ENCODE measurements around the gene HTRA1.

Gene HTRA1

DNA sequence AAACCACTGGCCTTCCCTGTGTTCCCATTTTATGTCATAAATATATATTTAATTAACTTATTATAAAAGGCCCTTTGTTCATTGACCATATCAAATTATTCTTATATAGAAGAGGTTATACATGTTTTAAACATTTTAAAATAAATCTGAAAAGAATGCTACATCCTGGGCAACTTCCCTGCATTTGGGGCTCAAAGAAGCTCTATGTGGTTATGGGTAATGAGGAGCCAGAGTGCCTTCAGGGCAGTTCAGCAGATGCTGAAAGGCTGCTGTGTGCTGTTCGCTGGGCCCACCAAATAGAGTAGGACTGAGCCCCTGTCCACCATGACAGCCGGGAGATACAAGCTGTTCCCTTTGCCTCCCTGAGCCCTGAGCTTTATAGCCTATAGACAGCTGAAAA, 35.9 kb downstream of the HTRA1 start:
- DNase-seq, result no peak

DNA sequence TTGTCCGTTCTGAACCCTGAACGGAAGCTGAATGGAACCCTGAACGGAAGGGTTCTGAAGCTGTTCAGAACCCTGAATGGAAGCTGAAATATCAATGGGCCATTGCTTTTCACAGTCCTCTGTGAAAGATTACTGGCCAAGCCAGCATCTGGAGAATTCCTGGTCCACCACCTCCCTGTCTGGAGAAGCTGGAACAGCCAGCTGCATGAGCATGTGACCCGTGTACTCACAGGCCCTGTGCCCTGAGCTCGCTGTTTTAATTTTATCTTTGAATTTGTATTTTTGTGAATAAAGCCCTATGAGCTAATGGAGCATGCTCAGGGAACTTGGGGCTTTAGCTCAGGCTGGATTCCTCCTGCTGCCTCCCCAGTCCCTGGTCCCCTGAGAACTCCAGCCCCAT, 37.2 kb downstream of the HTRA1 start:
- DNase-seq, result no peak

DNA sequence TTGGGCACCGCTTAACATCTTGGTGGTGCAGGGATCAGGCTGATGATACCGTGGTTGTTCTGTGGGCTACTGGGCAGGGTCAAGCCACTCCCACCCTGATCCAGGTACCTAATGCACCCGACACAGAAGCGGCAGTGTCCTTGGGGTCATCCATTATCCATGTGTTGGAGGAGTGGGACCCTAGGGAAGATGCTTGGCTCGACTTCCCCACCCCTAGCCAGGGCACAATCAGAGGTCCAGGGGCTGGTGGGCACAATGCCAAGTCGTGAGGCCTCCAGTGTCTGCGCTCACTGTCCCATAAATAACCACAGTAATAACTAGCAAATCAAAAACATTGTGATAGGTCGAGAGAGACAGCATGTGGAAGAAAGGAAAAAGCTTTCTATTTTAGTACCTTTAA, 37.7 kb downstream of the HTRA1 start:
- DNase-seq, result no peak

DNA sequence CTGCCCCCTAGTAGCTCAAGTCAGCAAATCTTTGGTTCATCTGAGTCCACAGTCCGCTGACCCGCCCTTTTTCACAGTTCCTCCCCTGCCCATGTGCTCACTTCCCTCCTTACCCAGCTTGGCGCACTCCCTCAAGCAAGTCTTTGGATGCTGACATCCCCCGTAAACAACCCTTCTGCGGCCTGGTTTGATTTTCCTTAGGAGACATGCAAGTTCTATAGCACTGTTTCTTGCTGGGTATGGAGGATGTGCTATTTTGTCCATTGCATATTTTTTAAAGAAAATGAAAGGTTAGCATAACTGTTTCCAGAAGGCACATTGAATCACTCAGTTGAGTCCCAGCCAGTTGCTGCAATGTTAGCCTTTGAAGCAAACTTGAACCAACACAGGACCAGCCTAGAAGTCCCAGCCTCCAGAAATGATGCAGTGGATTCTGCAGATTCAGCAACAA, 38.2 kb downstream of the HTRA1 start:
- DNase-seq, result no peak

DNA sequence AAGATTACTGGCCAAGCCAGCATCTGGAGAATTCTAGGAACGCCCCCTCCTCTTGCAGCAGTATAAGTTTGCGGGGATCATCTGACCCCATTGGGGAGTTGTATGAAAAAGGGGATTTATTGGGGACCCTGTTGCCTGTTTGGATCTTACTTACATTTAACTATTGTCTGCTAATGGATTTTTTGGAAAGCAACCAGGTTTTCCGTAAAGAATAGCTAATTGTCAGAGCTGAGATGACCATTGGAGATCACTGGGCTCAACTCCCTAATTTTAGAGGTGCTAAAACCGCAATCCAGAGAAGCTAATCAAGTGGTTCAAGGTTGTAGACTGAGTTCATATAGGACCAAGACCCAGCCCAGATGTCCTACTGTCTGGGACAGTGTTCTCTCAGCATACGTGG, 38.8 kb downstream of the HTRA1 start:
- DNase-seq, result no peak

DNA sequence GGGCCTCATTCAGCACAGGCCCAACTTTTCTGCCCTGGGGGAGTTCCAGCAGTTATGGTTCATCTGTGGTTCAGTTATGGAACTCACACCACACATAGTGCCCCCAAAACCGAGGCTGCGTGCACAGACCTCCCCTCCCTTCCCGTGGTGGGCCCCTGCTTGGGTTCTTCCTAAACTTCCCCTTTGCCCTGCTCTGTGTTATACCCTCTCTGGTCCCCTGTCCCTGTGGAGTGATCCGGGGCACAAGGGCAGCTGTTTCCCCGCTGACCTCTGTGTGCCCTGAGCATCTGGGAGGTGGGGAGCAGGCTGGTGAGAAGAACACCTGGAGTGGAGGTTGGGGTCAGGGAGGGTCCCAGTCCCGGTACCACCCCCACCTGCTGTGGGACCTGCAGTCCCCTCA, 39.4 kb downstream of the HTRA1 start:
- no peak for DNase-seq

DNA sequence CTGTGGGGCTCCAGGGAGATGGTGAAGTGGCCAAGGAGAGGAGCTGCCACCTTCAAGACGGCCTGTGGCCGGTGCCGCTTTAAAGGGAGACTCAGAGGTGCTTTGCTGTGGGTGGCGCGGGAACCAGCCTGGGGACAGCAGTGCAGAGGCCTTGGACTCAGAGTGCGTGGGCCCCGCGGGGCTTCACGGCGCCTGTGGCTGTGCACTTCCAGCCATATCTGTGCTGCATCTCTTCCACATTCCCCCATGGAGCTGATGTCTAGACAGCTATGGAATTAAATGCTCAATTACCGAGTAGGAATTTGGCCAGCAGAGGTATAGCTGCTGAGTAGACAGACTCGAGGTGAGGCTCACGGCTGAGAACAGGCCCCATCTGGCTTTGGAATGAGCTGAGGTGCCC, 41.7 kb downstream of the HTRA1 start:
- DNase-seq, result no peak

DNA sequence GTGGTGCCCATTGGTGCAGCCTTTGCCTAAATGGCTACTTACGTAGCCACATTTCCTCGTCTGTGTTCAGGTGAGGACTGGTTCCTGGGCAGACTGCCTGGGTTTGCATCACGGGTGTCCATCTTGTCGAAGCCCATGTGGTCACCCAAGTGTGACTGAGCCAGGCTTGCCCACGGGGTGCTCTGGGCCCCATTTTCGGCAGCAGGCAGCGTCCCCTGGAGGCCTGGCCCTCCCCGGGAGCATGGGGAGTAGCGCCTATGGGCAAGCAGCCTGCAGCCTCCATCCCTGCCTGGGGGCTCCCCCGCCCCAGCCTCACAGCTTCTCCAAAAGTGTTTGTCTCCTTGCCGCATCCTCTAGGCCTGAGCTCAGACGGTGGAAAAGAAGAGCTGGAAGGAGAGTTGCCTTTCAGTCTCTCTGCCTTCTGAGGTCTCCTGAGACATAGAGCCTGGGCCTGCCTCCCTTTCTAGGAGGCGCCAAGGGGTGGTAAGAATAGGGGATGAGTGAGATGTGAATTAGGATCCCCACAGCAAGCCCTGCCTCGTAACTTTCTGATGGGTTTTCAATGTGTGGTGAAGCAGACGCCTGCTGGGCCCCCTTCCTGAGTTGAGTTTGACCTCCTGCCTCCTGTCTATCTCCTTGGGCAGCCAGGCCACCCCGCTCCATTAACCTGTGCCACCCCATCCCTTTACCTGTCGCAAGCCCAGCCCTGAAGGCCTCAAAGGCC, 42.7 kb downstream of the HTRA1 start:
- DNase-seq, result no peak

DNA sequence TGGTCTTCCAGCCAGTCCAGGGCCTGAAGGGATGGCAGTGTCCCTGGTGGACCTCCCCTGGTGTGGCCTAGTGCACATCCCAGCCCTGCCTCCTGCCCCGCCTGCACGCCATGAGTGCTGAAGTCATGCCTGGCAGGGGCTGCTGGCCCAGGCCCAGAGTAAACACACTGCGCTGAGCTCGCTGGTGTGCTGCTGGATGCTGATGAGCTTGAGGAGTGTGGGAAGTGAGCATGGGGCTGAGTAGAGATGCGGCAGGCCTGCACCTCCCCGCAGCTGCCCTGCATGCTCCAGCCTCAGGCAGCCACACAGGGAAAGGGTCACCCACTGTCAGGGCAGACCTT, 43.2 kb downstream of the HTRA1 start:
- DNase-seq, result peak; percentile 79

DNA sequence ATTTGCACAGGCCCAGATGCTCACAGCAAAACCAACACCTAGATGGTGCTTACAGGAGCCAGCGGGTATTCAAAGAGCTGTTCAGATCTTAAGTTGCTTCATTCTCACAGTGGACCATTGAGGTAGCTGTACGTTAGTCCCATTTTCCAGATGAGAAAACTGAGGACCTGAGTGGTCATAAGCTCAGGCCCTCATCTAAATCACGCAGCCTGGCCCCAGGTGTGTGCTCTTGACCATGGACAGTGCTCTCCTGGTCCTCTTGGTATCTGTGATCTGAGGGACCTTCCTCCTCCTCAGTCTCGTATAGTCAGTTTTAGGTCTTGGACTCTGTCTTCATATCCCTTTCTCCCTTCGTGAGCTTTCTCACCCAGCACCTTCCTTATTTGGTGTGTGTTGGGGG, 43.7 kb downstream of the HTRA1 start:
- DNase-seq, result no peak

DNA sequence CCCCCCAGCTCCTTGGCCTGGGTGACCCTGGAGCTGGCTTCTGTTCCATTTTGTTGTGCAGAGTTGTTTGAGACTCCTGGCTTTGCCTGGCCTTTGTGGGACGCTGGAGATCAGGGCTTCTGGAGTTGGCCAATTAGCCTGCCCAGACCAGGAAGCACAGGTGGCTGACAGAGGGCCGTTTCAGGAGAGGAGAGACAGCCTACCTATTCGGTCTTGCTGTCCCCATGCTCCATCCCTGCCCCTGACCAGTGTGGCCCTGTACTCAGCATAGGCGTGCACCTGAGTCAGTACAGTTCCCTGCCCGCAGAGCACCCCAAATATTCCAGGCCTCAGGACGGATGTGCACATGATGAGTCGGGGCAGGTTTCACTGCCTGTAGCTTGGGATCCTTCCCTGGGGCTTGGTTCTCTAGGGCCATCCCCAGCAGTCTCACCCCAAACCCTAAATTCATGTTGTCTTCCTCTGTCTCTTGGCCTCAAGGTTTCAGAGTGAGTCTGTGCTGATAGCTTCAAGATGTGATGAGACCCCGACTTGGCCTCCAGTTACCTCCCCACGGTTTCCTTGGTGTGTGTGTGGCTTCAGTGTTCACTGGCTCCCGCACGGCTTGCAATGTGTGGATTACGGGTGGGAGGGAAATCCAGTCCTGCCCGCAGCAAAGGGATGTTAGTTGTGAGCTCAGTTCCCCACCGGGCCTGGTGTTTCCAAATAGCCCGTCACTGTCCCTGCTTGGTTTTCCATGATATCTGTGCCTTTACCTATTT, 44.7 kb downstream of the HTRA1 start:
- no peak for DNase-seq

DNA sequence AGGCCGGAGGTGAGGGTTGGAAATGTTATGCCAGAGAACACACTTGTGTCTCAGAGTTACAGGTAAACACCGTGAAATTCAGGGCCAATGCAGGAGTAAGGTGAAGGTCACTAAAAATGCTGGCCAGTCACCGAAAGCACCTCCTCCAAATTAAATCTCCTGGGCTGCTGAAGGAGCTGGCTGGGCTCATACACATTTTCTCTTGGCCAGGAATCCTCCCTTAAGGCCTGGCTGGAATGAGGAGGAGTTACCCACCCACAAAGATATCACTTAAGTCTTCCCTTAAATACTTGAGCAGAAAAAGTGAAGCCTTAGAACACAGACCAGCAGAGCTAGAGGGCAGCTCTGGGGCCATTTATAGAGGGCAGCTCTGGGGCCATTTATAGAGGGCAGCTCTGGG, 46.3 kb downstream of the HTRA1 start:
- peak; percentile 72 for DNase-seq

DNA sequence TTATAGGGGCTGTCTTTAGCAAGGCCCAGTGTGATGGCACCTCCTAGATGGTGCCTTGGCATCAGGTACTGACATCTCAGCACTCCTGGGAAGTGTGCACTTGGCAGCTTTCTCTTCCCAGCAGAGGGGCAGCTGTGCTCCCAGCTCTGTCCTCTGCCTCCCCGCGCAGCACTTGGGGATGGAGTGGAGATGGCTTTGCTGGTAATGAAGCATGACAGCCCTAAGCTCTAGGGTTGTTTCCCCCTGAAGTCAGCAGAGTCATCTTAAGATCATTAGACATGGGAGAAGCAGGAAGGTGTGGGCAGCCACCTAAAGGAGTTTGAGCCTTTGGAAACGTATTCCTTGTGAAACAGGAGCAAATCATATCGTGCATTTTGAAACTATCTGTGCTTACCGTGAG, 46.7 kb downstream of the HTRA1 start:
- no peak for DNase-seq

DNA sequence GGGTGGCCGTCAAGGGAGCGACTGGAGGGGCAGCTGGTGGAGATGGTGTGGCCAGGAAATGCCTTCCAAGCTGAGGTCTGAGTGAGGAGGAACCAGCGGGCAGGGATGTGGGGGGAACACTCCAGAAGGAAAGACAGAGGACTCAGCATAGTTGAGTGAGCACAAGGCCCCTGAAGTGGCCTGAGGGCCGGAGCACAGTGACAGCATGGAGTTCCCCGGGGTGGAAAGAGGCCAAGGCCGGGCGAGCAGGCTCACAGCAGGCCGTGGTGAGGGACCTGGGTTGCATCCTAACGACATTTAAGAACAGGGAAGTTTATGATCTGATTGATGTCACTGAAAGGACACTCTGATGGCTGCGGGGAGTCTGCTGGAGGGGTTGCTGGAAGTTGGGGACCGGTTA, 48.0 kb downstream of the HTRA1 start:
- no peak for DNase-seq

DNA sequence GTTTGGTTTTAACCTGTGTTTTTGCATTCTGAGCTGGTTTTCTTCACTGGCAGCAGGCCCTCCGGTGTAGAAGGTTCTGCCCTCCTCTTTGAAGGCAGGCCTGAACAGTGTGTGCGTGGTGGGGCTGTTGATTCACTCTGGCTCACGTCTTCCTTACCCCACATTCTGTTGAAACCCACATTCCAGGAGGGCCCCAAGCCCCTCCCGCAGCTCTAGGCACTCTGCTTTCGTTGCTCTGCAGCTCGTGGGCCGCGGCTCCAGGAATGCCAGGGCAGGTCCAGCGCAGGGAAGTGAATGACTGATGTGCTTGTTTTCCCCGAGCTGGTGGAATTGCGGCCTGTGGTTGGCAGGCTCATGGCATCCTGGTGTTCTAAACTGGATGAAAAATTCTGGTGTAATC, 49.0 kb downstream of the HTRA1 start:
- DNase-seq, result peak; percentile 92

DNA sequence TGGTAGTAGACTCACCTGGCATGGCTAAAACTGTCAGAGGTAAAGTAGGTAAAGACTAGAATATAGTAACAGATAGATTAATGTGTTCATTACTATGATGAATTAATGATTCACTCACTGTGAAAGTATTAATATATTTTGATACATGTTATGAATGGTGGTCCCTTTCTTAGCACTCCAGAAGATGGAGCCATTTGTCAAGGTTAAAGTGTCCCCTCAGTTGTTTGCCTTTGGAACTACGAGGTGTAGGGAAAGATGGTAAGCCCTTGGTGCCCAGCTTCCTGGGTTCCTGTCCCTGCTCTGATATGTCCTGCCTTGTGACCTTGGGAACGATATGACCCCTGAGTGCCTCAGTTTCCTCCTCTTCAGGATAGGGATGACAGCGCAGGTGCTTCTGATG, 49.4 kb downstream of the HTRA1 start:
- no peak for DNase-seq

DNA sequence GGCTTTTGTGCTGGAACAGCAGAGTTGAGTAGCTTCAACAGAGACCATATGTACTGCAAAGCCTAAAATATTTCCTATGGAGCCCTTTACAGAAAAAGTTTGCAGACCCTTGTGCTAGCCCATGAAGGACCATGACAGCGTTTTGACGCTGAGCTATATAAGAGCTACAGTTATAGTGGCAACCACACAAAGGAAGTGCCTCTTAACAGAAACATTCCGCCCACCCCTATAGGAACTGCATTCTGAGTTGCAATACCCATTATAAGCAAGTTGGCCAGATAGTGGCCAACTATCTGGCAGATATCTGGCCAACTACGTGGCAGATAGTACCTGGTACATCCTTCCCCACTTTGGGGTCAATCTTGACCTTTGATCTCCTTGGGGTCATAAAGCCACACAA, 51.7 kb downstream of the HTRA1 start:
- DNase-seq, result no peak

DNA sequence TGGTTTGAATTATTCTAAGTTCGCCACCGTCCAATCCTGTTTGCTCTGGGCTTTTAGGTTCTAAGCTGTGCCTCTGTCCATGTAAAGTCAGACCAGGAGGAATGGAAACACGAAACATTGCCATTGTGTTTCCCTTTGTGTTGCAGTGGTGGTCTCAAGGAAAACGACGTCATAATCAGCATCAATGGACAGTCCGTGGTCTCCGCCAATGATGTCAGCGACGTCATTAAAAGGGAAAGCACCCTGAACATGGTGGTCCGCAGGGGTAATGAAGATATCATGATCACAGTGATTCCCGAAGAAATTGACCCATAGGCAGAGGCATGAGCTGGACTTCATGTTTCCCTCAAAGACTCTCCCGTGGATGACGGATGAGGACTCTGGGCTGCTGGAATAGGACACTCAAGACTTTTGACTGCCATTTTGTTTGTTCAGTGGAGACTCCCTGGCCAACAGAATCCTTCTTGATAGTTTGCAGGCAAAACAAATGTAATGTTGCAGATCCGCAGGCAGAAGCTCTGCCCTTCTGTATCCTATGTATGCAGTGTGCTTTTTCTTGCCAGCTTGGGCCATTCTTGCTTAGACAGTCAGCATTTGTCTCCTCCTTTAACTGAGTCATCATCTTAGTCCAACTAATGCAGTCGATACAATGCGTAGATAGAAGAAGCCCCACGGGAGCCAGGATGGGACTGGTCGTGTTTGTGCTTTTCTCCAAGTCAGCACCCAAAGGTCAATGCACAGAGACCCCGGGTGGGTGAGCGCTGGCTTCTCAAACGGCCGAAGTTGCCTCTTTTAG, 52.9 kb downstream of the HTRA1 start:
- no peak for DNase-seq

DNA sequence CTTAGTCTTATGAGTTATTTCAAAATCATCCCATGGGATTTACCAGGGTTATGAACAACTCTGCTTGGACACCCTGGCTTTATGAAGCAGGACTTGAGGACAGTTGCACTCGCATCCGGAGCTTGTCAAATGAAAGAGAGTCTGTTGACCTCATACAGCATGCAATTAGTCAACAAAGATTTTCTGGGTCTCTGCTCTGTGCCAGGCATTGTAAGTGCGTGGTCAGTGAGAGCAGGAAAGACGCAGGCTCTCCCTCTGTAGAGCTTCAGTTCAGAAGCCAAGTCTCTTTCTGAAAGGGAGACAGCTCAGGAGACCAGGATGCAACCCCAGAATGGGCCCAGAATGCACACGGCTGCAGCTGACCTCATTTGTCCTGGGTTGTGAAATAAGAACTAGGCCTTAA, 53.7 kb downstream of the HTRA1 start:
- DNase-seq, result no peak

DNA sequence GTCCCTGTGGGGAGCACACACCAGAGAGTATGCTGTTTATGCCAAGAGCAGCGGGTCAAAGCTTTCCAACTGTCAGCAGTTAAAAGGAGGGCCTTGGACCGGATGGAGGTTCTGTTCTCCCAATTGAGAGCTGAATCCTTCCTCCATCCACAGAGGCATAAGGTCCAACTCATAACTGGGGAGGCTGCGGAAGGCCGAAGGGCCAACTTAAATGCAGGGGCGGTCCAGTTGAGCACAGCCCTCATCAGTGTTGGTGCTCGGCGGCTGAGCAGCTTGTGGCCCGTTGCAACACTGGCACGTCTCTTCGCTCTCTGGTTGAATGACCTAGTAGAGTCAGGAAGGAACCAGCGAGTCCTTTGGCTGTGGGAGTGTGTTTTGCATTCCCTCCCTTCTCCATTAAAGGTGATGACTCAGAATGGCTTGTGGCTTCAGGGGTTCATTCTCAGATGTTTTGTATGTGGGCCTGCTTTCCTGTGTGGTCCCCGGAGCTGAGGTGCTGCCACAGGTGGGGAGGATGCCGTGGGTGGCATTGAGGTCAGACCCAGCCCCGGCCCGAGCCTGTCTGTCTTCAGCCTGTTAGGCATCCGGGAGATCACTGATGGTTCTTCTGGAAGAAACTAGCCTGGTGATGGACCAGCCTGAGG, 54.4 kb downstream of the HTRA1 start:
- DNase-seq, result no peak

DNA sequence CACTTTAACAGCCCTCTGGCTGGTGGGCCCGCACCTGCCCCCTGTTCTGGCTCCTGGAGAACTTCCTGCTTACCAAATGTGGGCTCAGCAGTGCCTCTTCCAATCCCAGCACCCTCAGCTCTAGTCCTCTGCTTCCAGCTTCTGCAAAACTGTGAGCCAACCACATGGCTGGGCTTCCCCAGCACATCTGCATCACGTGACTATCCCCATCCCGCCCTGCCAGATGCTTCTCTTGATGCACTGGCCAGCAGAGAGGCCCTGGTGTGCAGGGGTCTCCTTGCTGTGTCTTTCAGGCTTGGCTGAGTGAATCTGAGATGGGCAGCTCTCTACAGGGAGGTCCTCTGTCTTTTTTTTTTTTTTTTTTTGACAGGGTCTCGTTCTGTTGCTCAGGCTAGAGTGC, 55.4 kb downstream of the HTRA1 start:
- DNase-seq, result no peak

DNA sequence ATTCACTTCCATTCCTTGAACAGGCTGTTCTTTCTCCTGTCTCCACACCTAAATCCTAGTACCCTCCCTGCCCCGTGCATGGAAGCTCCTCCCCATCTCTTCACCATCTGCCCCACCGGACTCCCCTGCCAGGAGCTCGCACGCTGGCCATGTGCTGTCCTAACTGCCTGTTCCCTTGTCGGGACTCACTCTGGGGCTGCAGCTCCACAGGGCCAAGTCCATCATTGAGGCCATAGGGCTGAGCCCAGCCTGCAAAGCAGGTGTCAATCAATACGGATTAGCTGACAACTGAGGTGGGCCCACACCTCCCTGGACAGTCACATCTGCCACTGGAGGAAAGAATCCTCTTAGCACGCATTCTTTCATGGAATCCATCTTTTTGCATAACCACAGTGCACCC, 57.8 kb downstream of the HTRA1 start:
- DNase-seq, result no peak

DNA sequence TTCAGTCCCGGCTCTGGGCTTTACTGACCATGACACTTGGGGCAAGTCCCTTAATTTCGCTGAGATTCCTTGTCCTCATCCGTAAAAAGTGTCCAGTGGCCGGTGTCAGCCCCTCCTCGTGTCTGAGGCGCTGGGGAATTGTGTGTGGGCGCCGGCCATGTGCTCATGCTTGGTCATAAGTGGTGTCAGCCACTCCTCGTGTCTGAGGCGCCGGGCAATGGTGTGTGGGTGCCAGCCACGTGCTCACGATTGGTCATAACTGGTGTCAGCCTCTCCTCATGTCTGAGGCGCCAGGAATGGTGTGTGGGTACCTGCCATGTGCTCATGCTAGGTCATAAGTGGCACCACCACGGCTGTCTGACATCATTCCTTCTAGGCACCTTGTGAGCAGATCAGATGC, 58.5 kb downstream of the HTRA1 start:
- DNase-seq, result no peak

DNA sequence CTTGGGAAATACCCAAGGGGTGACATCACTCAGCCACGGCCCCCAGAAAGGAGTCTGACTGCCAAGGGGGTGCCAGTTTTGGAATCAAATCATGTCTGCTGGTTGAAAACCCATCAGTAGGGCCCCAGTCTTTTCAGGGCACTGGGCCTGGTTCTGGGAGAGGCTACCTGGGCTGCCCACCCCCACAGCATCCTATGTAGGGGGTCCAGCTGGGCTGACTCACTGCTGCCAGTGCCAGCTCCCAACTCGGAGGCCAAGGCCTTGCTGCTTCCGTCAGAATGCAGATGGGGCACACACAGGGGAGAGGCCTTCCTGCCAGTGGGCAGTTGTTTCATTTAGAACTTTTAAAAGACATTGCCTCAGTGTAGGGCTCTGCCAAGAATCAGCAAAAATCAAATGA, 59.7 kb downstream of the HTRA1 start:
- DNase-seq, result no peak

Data from NCI-H226 (cell line).